Measurements from ENCODE around the gene DMXL1.

DMXL1 gene

GRCh38 chr5:119268387-119269060 is 197.6 kb downstream of the DMXL1 start (continued):
- TF ChIP-seq PATZ1 (tag by site-specific recombination; IDR thresholded peaks at IDR 0.05): peak; percentile 93
- TF ChIP-seq KLF8 (tag by site-specific recombination; IDR thresholded peaks at IDR 0.05): peak; percentile 98
- peak; percentile 62 for TF ChIP-seq REST (tag by site-specific recombination; IDR thresholded peaks at IDR 0.05)
- no peak for TF ChIP-seq ZNF211 (tag by site-specific recombination; IDR thresholded peaks at IDR 0.05; ENCODE audit: low read depth)
- no peak for TF ChIP-seq ZNF701 (tag by site-specific recombination; IDR thresholded peaks at IDR 0.05)
- TF ChIP-seq ZBTB17 (tag by site-specific recombination; IDR thresholded peaks at IDR 0.05): peak; percentile 89
- peak; percentile 77; the same call in 1 of the 2 replicates for TF ChIP-seq ZSCAN30 (tag by site-specific recombination; IDR thresholded peaks at IDR 0.05)
- TF ChIP-seq MZF1 (tag by site-specific recombination; IDR thresholded peaks at IDR 0.05; ENCODE audit: borderline replicate concordance): no peak
- no peak for TF ChIP-seq ZNF776 (tag by site-specific recombination; IDR thresholded peaks at IDR 0.05; ENCODE audit: borderline replicate concordance)
- TF ChIP-seq ZFP37 (tag by site-specific recombination; IDR thresholded peaks at IDR 0.05): peak; percentile 79; the same call in 1 of the 2 replicates
- TF ChIP-seq YY1 (tag by site-specific recombination; IDR thresholded peaks at IDR 0.05): no peak
- peak; percentile 99 for TF ChIP-seq ZBTB26 (tag by site-specific recombination; optimal IDR thresholded peaks at IDR 0.05)
- TF ChIP-seq ZNF148 (tag by site-specific recombination; IDR thresholded peaks at IDR 0.05; ENCODE audit: borderline replicate concordance): no peak
- TF ChIP-seq ZNF16 (tag by site-specific recombination; IDR thresholded peaks at IDR 0.05; ENCODE audit: low read depth): no peak
- TF ChIP-seq ZNF660 (tag by site-specific recombination; IDR thresholded peaks at IDR 0.05): peak; percentile 69
- TF ChIP-seq ZNF221 (tag by site-specific recombination; IDR thresholded peaks at IDR 0.05; ENCODE audit: borderline replicate concordance): peak; percentile 58; the same call in 1 of the 2 replicates
- no peak; the same call in 1 of the 2 replicates for TF ChIP-seq ZNF24 (tag by site-specific recombination; IDR thresholded peaks at IDR 0.05)
- TF ChIP-seq ZNF112 (tag by site-specific recombination; IDR thresholded peaks at IDR 0.05): no peak
- no peak for TF ChIP-seq ZNF155 (tag by site-specific recombination; IDR thresholded peaks at IDR 0.05)
- TF ChIP-seq ZIC2 (tag by site-specific recombination; IDR thresholded peaks at IDR 0.05): no peak
- no peak for TF ChIP-seq ZNF624 (tag by site-specific recombination; IDR thresholded peaks at IDR 0.05)
- TF ChIP-seq ZNF560 (tag by site-specific recombination; IDR thresholded peaks at IDR 0.05; ENCODE audit: borderline replicate concordance): no peak
- no peak for TF ChIP-seq KLF16 (tag by site-specific recombination; IDR thresholded peaks at IDR 0.05)
- TF ChIP-seq ZNF19 (tag by site-specific recombination; IDR thresholded peaks at IDR 0.05; ENCODE audit: low read depth): no peak
- TF ChIP-seq ZNF777 (tag by site-specific recombination; IDR thresholded peaks at IDR 0.05; ENCODE audit: borderline replicate concordance): no peak
- peak; percentile 62 for TF ChIP-seq ZFHX2 (tag by site-specific recombination; conservative IDR thresholded peaks at IDR 0.05)
- TF ChIP-seq ZNF140 (tag by site-specific recombination; IDR thresholded peaks at IDR 0.05): no peak
- TF ChIP-seq ZNF2 (tag by site-specific recombination; IDR thresholded peaks at IDR 0.05): peak; percentile 58; the same call in 1 of the 2 replicates
- TF ChIP-seq ZNF521 (tag by site-specific recombination; IDR thresholded peaks at IDR 0.05): no peak
- TF ChIP-seq TCF7L2 (IDR thresholded peaks at IDR 0.05; ENCODE audit: borderline replicate concordance, low read depth, low read length): no peak
- no peak for TF ChIP-seq ZBTB1 (tag by site-specific recombination; IDR thresholded peaks at IDR 0.05)

Data from HEK293 (cell line).